IMR-90 (cell line): ENCODE results near the gene TMEM63C.

ENCODE experiments used
- RFX5 ChIP-seq: IDR thresholded peaks from 2 replicates; pipeline ENCODE4 v1.8.0; 2012; ENCODE audit warnings: low read depth, mild to moderate bottlenecking, low read length, moderate library complexity
- TF ChIP-seq, protein P1 (sequence below): conservative IDR thresholded peaks from 2 replicates; pipeline ENCODE4 v1.5.1; 2012; ENCODE audit warnings: mild to moderate bottlenecking, low read depth, low read length, improper control_type of control experiment

DNA sequence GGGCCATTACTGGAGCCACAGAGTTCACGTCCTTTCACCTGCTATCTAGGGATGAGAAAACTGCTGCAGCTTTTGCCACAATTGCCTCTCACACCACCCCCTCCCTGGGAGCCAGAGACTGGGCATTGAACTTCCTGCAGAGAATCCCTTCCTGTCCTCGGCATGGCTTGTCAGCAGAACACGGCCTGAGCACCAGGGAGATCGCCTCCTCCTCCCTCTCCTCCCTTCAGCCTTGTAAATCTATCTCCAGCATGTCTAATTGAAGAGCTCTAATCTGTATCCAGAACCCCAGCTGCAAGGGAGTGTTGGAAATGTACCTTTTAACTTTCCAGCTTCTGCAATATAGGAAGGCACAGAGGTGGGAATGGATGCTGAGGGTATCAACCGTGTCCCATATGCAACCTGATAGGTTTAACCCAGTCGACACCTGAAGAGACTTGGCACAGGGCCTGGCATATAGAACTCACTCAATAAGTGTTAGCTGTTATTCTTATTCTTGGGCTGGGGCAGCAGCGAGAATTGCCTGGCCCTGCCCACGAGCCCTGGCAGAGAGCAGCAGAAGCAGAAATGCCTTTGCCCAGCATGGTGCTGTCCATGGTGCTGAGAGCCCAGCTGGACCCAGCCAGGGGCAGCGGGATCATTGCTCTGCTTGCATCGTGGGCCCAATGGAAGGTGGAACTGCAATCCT, 26.8 kb downstream of the TMEM63C start:
- TF ChIP-seq, protein P1, sequence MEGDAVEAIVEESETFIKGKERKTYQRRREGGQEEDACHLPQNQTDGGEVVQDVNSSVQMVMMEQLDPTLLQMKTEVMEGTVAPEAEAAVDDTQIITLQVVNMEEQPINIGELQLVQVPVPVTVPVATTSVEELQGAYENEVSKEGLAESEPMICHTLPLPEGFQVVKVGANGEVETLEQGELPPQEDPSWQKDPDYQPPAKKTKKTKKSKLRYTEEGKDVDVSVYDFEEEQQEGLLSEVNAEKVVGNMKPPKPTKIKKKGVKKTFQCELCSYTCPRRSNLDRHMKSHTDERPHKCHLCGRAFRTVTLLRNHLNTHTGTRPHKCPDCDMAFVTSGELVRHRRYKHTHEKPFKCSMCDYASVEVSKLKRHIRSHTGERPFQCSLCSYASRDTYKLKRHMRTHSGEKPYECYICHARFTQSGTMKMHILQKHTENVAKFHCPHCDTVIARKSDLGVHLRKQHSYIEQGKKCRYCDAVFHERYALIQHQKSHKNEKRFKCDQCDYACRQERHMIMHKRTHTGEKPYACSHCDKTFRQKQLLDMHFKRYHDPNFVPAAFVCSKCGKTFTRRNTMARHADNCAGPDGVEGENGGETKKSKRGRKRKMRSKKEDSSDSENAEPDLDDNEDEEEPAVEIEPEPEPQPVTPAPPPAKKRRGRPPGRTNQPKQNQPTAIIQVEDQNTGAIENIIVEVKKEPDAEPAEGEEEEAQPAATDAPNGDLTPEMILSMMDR = no peak
- no peak for TF ChIP-seq RFX5
